GM23248 (cell line): Measurements from ENCODE around the gene PFKP. TPM values are rescaled to one million over a fixed set of nuclear protein-coding genes. Genes with fewer than 3 reads are reported as not detected.

ENCODE experiments used
- DNase-seq: peaks from one replicate; pipeline ENCODE4 v3.0.0-alpha.2; 2015
- H2AFZ ChIP-seq: fragments of 200-600 bp; sonication (generic); 2 replicates; pipeline ENCODE4 v1.6.1; 2016; ENCODE audit warnings: antibody characterized with exemption
- H3F3A ChIP-seq: fragments of 200-600 bp; sonication (generic); 2 replicates; pipeline ENCODE4 v1.6.1; 2016; ENCODE audit warnings: mild to moderate bottlenecking, antibody characterized with exemption, mixed run types; ENCODE audit not compliant: insufficient read depth
- H3K27ac ChIP-seq: fragments of 200-600 bp; sonication (generic); 2 replicates; pipeline ENCODE4 v1.5.1; 2016; ENCODE audit warnings: mild to moderate bottlenecking
- H3K27me3 ChIP-seq: fragments of 200-600 bp; sonication (generic); replicated peaks from 2 replicates; pipeline ENCODE4 v1.6.1; 2016; ENCODE audit warnings: mild to moderate bottlenecking; ENCODE audit not compliant: insufficient read depth
- H3K36me3 ChIP-seq: fragments of 200-600 bp; sonication (generic); 2 replicates; pipeline ENCODE4 v1.6.1; 2016; ENCODE audit warnings: low read depth, mild to moderate bottlenecking
- H3K4me1 ChIP-seq: fragments of 200-600 bp; sonication (generic); 2 replicates; pipeline ENCODE4 v1.6.1; 2016; ENCODE audit warnings: mild to moderate bottlenecking; ENCODE audit not compliant: insufficient read depth
- H3K4me2 ChIP-seq: fragments of 200-600 bp; sonication (generic); one replicate; pipeline ENCODE4 v1.6.1; 2016; ENCODE audit warnings: mild to moderate bottlenecking; ENCODE audit not compliant: unreplicated experiment
- H3K4me3 ChIP-seq: fragments of 200-600 bp; sonication (generic); 2 replicates; pipeline ENCODE4 v1.5.1; 2016; ENCODE audit warnings: mild to moderate bottlenecking
- H3K79me2 ChIP-seq: fragments of 200-600 bp; sonication (generic); 2 replicates; pipeline ENCODE4 v1.6.1; 2016; ENCODE audit warnings: mild to moderate bottlenecking; ENCODE audit not compliant: insufficient read depth
- H3K9ac ChIP-seq: fragments of 200-600 bp; sonication (generic); 2 replicates; pipeline ENCODE4 v1.6.1; 2016; ENCODE audit warnings: mild to moderate bottlenecking
- H3K9me2 ChIP-seq: fragments of 200-600 bp; sonication (generic); 2 replicates; pipeline ENCODE4 v1.6.1; 2016; ENCODE audit warnings: mixed run types, mild to moderate bottlenecking, moderate library complexity; ENCODE audit not compliant: insufficient read depth
- H3K9me3 ChIP-seq: fragments of 200-600 bp; sonication (generic); one replicate; pipeline ENCODE4 v1.6.1; 2017; ENCODE audit warnings: low read depth
- H4K20me1 ChIP-seq: fragments of 200-600 bp; sonication (generic); 2 replicates; pipeline ENCODE4 v1.6.0; 2016; ENCODE audit not compliant: insufficient read depth
- EZH2 ChIP-seq: fragments of 200-600 bp; sonication (generic); IDR thresholded peaks from 2 replicates; pipeline ENCODE4 v1.6.1; 2018; ENCODE audit warnings: antibody characterized with exemption, mild to moderate bottlenecking; ENCODE audit not compliant: insufficient read depth, poor library complexity, severe bottlenecking
- EZH2phosphoT487 ChIP-seq: fragments of 200-600 bp; sonication (generic); IDR thresholded peaks from 2 replicates; pipeline ENCODE4 v1.6.1; 2018; ENCODE audit warnings: antibody characterized with exemption, moderate library complexity, mild to moderate bottlenecking, low read depth; ENCODE audit not compliant: insufficient read depth
- WGBS, 2 experiments: methylation state at CpG; one replicate each; pipeline ENCODE4 v1.1.6; 2015 to 2017; ENCODE audit warnings: low lambda C conversion rate in 2 of 2, low coverage in 1 of 2; ENCODE audit errors: missing lambda C conversion rate in 2 of 2; 5-methylcytosine and 5-hydroxymethylcytosine counted together
- in situ Hi-C: fragments of 300-500 bp; cut with MboI; formaldehyde crosslinking; loops from 2 replicates; pipeline ENCODE4 v1.15.0; 2020
- polyA plus RNA-seq: library from polyadenylated mRNA; unstranded; fragments of >200 nt; fragmentation: Nextera tagmentation; extraction: Ambion mirVana; gene quantifications from 2 replicates; pipeline ENCODE4 v1.2.1, GENCODE V29; 2016
- total RNA-seq: library from RNA; depleted of rRNA; stranded (reverse); fragments of >200 nt; shearing (Covaris generic); gene quantifications from 2 replicates; pipeline ENCODE4 v1.2.3, GENCODE V29; 2014

PFKP gene
- total and polyA plus RNA-seq, 2 experiments from 2014 or later, result 133 to 159 TPM

DNA sequence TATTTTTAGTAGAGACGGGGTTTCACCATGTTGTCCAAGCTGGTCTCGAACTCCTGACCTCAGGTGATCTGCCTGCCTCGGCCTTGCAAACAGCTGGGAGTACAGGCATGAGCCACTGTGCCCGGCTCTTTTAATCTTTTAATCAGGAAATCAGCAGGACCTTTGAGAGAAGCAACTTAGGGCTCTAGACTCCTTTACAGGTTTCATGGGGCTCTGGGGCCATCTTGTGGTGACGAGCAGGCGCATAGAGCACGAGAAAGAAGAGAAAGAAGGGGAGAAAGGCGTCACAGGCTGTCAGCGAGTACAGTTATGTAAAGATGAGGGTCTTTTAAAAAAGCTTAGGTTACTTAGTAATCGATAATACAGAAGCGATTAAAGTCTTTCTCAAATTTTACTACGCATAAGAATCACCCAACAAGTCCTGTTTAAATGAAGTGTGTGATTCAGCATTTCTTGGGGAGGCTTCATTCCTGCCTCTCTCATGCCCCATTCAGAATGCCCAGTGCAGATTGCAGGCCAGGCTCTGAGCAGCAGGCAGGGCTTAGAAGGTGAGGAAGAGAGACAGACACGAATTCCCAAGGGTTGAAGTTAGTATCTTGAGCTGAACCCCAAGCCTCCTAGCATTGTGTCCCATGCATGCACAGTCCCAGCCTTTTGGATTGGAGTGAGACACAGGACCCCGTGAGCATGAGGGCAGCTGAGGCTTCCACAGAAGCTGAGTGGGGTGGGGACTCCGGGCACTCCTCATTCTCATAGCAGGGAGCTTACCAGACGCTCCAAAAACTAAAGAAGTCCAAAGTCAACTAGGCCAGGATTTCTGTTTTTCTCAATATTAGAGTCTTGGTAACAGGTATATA, 23.6 kb upstream of the PFKP start:
- 21 to 22% methylated on average over 16 of the region's 16 CpGs for WGBS, 2 experiments
- H3K9ac ChIP-seq, result no peak overlapping the region
- H3K4me1 ChIP-seq, result peaks cover 38% of the 10 kb centered on the region
- no peak overlapping the region for H3K4me3 ChIP-seq
- 0 out of 2 replicates have a peak, but pooled peaks cover 6% of the 10 kb centered on the region for H3K27me3 ChIP-seq
- no peaks in the 10 kb centered on the region for H3K9me2 ChIP-seq
- no peaks in the 10 kb centered on the region for H3K79me2 ChIP-seq
- peak overlapping the region; percentile 63 for H2AFZ ChIP-seq
- peak overlapping the region; percentile 52 for H3K4me2 ChIP-seq
- no peak overlapping the region for H3K27ac ChIP-seq
- H3F3A ChIP-seq, result peaks cover 42% of the 10 kb centered on the region
- H3K9me3 ChIP-seq, result no peaks in the 10 kb centered on the region
- no peaks in the 10 kb centered on the region for H4K20me1 ChIP-seq
- DNase-seq, result peak; percentile 84
- in situ Hi-C loops, result loop anchor here (5.0 kb wide), 1 partner anchor 116 kb away; no protein-coding TSS in a partner anchor
- TF ChIP-seq EZH2phosphoT487 (no peak), EZH2 (no peak)
- no peaks in the 10 kb centered on the region for H3K36me3 ChIP-seq

DNA sequence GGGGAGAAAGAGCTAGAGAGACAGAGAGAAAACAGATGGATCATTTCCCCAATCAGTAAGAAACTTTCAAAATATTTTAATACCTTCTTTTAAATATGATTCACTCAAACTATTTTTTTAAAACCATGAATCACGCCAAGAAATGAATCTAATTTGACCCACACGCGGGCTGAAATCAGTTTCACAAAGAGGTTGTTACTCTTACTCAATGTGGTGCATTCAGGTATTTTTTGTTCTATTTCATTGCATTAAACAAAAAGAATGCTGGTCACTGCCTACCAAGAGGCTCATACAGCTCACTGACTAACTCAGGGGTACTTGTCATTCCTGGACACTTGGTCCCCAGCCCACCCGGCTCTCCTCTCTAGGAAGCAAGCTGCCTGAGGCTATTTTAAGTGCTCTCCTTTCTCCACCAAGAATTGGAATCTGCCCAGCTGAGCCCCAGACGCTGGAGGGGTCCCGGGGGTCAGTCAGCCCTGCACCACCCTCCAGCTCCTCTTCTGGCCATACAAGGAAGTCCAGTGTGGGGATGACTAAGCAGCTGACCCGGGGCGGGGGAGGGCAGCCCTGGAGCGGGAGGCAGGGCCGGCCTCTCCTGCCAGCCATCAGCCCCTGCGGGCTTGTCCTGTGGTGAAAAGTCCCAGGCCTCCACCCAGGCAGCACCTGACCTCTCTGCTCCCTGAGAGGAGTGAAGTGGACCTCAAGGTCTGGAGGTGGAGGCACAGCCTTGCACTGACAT, 21.7 kb upstream of the PFKP start:
- no peaks in the 10 kb centered on the region for H3K79me2 ChIP-seq
- H3K9me3 ChIP-seq, result no peaks in the 10 kb centered on the region
- 1% methylated on average over 6 to 11 of the region's 11 CpGs for WGBS, 2 experiments
- H3K9me2 ChIP-seq, result no peaks in the 10 kb centered on the region
- H4K20me1 ChIP-seq, result no peaks in the 10 kb centered on the region
- H3K36me3 ChIP-seq, result no peaks in the 10 kb centered on the region
- H3K4me2 ChIP-seq, result peak overlapping the region; percentile 80
- peak overlapping the region; percentile 88 for H3K27ac ChIP-seq
- peak overlapping the region; percentile 67 for H3K9ac ChIP-seq
- H3K4me1 ChIP-seq, result peaks cover 40% of the 10 kb centered on the region
- in situ Hi-C loops, result no loop called here
- peak overlapping the region; percentile 73 for H2AFZ ChIP-seq
- peak; percentile 88 for DNase-seq
- H3K27me3 ChIP-seq, result no peaks in the 10 kb centered on the region
- peak overlapping the region; percentile 50 for H3K4me3 ChIP-seq
- TF ChIP-seq EZH2phosphoT487 (no peak), EZH2 (no peak)
- peaks cover 42% of the 10 kb centered on the region for H3F3A ChIP-seq

DNA sequence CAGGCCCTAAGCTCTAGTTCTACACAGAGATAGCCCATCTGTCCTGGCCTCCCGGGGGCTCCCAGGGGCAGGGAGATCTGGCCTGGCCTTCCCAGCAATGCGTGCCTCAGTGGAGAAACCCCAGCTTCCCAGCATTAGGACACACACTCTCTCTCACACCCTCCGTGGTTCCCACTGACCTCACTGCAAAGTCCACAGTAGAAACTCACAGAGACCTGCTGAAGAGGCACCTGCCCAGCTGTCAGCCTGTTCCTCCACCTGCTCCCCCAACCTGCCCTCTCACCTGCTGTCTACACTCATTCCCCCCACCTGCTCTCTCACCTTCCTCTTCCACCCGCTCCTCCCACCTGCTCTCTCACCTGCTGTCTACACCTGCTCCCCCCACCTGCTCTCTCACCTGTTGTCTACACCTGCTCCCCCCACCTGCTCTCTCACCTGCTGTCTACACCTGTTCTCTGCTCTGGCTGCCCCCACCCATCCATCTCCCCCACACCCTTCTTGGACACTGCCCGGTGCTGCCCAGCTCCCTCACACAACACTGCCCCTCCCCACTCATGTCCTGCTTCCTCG, 21.1 kb upstream of the PFKP start:
- H3K79me2 ChIP-seq, result no peaks in the 10 kb centered on the region
- 67 to 75% methylated on average over 5 to 6 of the region's 6 CpGs for WGBS, 2 experiments
- peak overlapping the region; percentile 50 for H3K4me3 ChIP-seq
- no peaks in the 10 kb centered on the region for H4K20me1 ChIP-seq
- in situ Hi-C loops, result no loop called here
- DNase-seq, result no peak
- peaks cover 40% of the 10 kb centered on the region for H3K4me1 ChIP-seq
- peak overlapping the region; percentile 67; the same call in 1 of the 2 replicates for H3K9ac ChIP-seq
- no peaks in the 10 kb centered on the region for H3K27me3 ChIP-seq
- no peaks in the 10 kb centered on the region for H3K36me3 ChIP-seq
- no peak for TF ChIP-seq EZH2
- TF ChIP-seq EZH2phosphoT487, result no peak
- H3K27ac ChIP-seq, result peak overlapping the region; percentile 88
- H3K9me2 ChIP-seq, result no peaks in the 10 kb centered on the region
- peaks cover 42% of the 10 kb centered on the region for H3F3A ChIP-seq
- peak overlapping the region; percentile 80 for H3K4me2 ChIP-seq
- no peaks in the 10 kb centered on the region for H3K9me3 ChIP-seq
- H2AFZ ChIP-seq, result peak overlapping the region; percentile 73

DNA sequence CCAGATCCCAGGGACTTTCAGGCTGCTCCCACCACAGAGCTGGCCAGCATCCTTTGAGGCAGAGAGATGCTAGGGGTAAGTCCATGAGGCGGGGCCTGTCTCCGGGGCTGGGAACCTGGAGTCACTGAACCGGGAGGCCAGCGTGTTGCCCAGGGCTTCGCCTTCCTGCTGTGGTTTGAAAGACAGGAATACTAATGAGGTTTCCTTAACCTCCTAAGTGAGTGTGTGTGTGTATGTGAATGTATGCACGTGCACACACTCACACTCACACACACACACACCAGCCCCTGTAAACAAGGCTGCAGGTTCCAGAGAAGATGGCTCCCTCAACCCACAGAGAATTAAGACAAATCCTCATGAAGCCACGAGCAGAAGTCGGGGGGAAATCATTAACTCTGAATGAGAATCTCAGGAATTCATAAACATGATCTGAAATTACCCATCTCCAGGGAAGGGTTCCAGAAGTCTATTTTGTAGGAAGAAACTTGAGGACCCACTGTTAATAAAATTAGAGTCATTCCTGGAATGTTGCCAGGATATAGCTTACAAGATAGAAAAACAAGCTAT, 20.3 kb upstream of the PFKP start:
- TF ChIP-seq EZH2phosphoT487 (no peak), EZH2 (no peak)
- Histone ChIP-seq H3K27me3 (no peaks in the 10 kb centered on the region), H3K4me2 (no peak overlapping the region), H4K20me1 (no peaks in the 10 kb centered on the region), H3K79me2 (no peaks in the 10 kb centered on the region), H3K9me3 (no peaks in the 10 kb centered on the region), H3K36me3 (no peaks in the 10 kb centered on the region), H3K4me1 (peaks cover 40% of the 10 kb centered on the region), H3F3A (peaks cover 42% of the 10 kb centered on the region), H3K9me2 (no peaks in the 10 kb centered on the region), H3K27ac (no peak overlapping the region), H3K4me3 (no peak overlapping the region), H2AFZ (no peak overlapping the region), H3K9ac (no peak overlapping the region)
- DNase-seq, result no peak
- in situ Hi-C loops, result no loop called here
- 33 to 34% methylated on average over 8 of the region's 8 CpGs for WGBS, 2 experiments
